Peyer's patch (tissue), 4 donors: ENCODE measurements around the gene XYLB.

Source experiments
- POLR2A ChIP-seq, 2 donors: fragments of 450-650 bp; IDR thresholded peaks; one replicate each; pipeline ENCODE4 v1.5.1; 2017; ENCODE audit warnings: antibody characterized with exemption in 2 of 2, mild to moderate bottlenecking in 2 of 2, moderate library complexity in 2 of 2
- TF ChIP-seq, protein P1 (sequence below), 6 experiments: fragments of 450-650 bp in 4 of 6; fragments of 200-600 bp in 2 of 6; sonication (generic) in 1 of 6; IDR thresholded peaks; one replicate each; pipeline ENCODE4 v1.5.1; 2017 to 2019; ENCODE audit warnings: antibody characterized with exemption in 6 of 6, mild to moderate bottlenecking in 3 of 6, moderate library complexity in 1 of 6

DNA sequence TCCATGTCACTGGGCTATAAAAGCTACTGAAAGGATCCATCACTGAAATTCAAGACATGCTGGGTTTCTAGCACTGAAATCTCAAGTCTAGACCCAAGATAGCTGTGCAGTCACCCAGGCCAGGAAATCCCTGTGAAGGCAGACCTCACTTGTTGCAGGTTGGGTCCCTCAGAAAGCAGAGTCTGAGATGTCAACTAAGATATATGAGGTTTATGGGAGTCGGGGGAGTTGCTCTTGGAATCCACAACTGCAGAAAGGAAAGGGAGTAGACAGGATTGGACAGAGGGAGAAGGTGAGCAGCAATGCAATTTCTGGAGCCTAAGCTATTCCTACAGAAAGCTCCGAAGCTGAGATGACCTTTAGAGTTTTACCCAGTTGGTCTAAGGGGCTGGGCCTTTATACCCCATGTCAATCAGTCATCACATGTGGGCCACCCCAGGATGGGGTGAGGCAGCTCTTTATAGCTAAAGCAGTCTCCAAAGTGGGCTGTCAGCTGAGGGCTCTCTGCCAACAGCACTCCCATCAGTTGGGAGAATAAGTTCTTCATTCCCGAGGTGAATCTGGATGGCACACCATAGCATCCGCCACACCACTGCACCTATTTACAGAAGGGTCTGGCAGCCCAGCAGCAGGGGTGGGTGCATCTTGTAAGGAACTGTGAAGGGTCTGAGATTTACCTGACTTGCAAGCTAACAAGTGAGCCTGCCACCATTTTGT lies 54.8 kb downstream of the XYLB start:
- TF ChIP-seq, protein P1, sequence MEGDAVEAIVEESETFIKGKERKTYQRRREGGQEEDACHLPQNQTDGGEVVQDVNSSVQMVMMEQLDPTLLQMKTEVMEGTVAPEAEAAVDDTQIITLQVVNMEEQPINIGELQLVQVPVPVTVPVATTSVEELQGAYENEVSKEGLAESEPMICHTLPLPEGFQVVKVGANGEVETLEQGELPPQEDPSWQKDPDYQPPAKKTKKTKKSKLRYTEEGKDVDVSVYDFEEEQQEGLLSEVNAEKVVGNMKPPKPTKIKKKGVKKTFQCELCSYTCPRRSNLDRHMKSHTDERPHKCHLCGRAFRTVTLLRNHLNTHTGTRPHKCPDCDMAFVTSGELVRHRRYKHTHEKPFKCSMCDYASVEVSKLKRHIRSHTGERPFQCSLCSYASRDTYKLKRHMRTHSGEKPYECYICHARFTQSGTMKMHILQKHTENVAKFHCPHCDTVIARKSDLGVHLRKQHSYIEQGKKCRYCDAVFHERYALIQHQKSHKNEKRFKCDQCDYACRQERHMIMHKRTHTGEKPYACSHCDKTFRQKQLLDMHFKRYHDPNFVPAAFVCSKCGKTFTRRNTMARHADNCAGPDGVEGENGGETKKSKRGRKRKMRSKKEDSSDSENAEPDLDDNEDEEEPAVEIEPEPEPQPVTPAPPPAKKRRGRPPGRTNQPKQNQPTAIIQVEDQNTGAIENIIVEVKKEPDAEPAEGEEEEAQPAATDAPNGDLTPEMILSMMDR (IDR thresholded peaks at IDR 0.05) = no peak
- no peak for TF ChIP-seq POLR2A (IDR thresholded peaks at IDR 0.05)
